HG03175 (cell line): ENCODE measurements around the gene CNTN4.

Experiments used
- ATAC-seq: cut with Tn5 transposase; IDR thresholded peaks from one replicate; pipeline ENCODE4 v1.9.1; 2021; ENCODE audit warnings: mild to moderate bottlenecking, moderate library complexity; ENCODE audit not compliant: unreplicated experiment

Gene CNTN4

GRCh38 chr3:2849092-2849491, 750.4 kb downstream of the CNTN4 start:
- no peak for ATAC-seq

DNA sequence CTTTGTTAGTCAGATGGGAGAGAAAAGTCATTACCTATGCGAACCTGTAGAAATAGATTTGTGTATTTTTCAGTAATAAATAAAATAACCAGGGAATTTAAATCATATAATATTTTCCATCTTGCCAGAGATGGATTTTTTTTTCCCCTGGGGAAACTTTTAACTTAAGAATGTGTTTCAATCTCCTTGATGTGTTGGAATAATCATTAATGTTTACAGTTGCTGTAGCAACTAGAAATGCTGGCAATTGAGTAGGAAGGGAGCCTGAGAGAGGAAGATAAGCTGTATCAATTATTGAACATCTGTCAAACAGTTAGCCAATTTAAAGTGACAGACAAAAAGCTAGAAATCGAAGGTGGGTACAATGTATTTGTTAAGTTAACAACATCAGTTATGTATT, 752.0 kb downstream of the CNTN4 start:
- no peak for ATAC-seq

DNA sequence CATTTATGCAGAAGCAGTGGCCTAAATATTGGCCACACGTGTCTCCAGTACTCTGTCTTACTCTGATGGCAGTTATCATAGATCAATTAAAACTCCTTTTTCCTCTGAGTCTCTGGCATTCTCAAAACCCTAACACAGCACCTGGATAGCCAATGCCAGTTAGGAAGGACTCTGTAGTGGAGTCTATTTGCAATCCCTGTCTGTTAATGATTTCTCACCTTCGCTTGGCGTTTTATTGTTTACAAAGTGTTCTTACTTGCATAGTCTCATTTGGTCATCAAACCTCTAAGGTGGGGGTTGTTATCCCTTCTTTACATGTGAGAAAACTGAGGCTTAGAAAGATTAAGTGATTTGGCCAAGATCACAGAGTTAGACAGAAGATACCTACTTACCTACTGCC, 752.7 kb downstream of the CNTN4 start:
- no peak for ATAC-seq

DNA sequence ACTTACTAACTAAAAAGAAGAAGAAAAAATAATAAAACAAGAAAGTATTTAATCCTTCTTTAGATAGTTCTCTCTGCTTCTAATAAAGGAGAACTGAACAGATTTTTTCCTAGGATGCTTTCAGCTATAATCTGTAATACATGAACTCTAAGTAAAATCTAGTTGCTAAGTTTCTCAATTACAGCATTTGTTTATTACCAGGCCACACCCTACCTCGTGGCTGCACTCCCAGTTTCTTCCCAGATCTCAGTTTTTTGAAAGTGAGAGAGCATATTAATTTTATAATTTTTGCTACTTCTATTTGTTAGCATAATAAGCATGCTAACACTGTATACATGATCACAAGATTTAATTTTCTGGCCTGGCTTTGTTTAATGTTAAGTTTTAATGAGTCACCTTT, 753.2 kb downstream of the CNTN4 start:
- no peak for ATAC-seq

GRCh38 chr3:2853651-2854050, 755.0 kb downstream of the CNTN4 start:
- no peak for ATAC-seq

- no peak for ATAC-seq
Measured at GRCh38 chr3:2856138-2857133, 757.8 kb downstream of the CNTN4 start.

DNA sequence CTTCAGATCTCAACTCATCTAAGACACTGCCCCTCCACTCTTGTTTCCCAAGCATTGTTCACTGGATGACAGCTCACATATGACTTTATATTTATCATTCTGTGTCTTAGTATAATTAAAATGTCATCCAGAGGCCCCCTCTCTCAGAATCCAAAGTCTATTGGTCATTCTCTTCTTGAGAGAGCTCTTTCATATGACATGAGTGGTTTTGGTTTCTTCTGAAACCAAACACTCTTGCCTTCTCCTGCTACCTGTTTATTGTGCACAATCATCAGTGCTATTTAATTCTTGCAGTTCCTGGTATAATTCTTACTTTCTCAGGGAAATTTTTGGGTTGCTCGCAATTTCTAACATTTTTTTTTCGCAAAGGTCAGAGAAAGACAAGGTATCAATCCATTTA, 762.0 kb downstream of the CNTN4 start:
- no peak for ATAC-seq

GRCh38 chr3:2861120-2861519, 762.5 kb downstream of the CNTN4 start:
- no peak for ATAC-seq

GRCh38 chr3:2861920-2862319, 763.3 kb downstream of the CNTN4 start:
- no peak for ATAC-seq

DNA sequence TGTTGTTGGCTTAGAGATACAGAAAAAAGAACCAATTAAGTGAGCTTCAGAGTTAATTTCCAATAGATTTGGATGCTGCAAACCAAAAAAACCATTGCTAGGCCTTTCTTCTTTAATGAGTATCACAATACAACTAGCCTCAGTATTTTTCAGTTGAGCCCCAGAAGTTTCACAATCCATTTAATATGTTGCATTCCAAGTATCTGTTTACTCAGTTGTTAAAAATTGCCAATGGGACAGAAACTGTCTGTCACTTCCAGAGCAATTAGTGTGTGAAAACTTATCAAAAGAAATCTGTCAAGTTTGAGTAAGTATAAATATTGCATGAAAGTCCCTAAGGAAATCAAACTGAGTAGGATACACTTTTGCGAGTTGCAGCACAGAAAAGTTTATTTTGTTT, 763.7 kb downstream of the CNTN4 start:
- no peak for ATAC-seq

- ATAC-seq: no peak
Measured at GRCh38 chr3:2863127-2863526, 764.5 kb downstream of the CNTN4 start.

DNA sequence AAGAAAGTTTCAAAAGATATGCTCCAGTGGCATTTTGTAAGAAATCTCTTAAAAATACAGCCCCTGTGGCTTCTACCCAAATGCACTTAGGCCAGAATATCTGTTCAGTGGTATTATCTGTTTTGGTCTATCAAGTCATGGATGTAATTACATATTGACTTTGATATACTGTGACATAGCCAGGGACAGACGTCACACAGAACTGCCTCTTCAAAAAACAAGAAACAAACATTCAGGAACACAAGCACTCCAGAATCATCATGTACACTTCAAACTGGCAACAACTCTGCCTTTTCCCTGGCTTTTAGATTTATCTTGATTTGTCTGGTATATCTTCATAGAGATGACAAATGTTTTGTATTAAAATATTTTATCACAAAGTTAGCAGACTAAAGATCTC, 771.2 kb downstream of the CNTN4 start:
- no peak for ATAC-seq

GRCh38 chr3:2870724-2871333, 772.2 kb downstream of the CNTN4 start:
- ATAC-seq: no peak

GRCh38 chr3:2872884-2873283, 774.2 kb downstream of the CNTN4 start:
- ATAC-seq: no peak

DNA sequence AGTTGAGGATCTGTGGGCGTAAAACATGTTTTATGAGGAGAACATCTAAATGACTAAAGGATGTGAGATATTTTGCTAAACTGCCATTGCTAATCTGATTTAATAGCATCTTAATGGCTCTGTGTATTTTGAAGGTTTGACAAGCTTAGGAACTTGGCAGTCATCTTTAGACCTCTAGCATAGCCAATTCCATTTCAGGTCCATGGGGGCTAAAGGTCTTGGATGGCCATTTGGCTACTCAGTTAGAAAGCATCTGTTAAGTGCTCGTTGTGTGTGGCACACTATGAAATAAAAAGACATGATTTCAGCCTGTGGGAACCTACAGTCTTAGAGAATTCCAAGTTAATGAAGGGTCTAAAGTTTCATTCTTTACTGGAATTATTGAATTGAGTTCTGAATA, 775.3 kb downstream of the CNTN4 start:
- no peak for ATAC-seq

GRCh38 chr3:2875699-2876098, 777.0 kb downstream of the CNTN4 start:
- no peak for ATAC-seq

DNA sequence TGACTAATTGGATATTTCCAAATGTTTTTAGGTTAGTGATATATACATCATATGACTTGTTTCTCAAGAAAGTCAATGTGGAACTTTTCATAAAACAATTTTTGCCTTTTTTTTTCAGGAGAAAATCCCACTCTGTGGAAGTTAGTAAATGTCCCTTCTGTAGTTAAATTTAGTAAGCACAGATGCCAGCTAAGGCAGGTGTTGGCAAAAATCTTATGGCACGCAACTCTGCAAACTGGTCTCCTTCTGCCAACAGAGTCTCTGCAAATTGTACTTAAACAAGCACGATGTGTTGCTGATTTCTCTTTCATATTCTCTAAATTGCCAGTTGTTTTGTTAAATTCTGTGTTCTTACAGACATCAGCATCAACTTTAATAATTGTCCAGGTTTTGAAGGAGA, 777.7 kb downstream of the CNTN4 start:
- no peak for ATAC-seq

GRCh38 chr3:2879023-2879422, 780.4 kb downstream of the CNTN4 start:
- no peak for ATAC-seq

GRCh38 chr3:2879587-2879986, 780.9 kb downstream of the CNTN4 start:
- no peak for ATAC-seq

GRCh38 chr3:2880218-2880756, 781.6 kb downstream of the CNTN4 start:
- ATAC-seq: no peak

- ATAC-seq: no peak
Measured at GRCh38 chr3:2883283-2883682, 784.6 kb downstream of the CNTN4 start.

- no peak for ATAC-seq
Measured at GRCh38 chr3:2888592-2888991, 789.9 kb downstream of the CNTN4 start.
